Stimulated activated CD4-positive, alpha-beta T cell treated with anti-CD3 and anti-CD28 coated beads, TNF-alpha, amount 100 ng/mL, for 24 hours (primary cell): Measurements from ENCODE around the gene TYROBP.
"Not testable (repeated sequence)": the region's sequence is repeated elsewhere in the genome, so short reads cannot be mapped to it uniquely, and the experiment has no call there.

Experiments
- DNase-seq, 3 experiments: peaks; one replicate each; pipeline ENCODE4 v3.0.0-alpha.2; 2020; ENCODE audit warnings: low read depth in 3 of 3

Gene TYROBP

GRCh38 chr19:35901055-35901644 is 6.9 kb downstream of the TYROBP start:
- DNase-seq = no peak

DNA sequence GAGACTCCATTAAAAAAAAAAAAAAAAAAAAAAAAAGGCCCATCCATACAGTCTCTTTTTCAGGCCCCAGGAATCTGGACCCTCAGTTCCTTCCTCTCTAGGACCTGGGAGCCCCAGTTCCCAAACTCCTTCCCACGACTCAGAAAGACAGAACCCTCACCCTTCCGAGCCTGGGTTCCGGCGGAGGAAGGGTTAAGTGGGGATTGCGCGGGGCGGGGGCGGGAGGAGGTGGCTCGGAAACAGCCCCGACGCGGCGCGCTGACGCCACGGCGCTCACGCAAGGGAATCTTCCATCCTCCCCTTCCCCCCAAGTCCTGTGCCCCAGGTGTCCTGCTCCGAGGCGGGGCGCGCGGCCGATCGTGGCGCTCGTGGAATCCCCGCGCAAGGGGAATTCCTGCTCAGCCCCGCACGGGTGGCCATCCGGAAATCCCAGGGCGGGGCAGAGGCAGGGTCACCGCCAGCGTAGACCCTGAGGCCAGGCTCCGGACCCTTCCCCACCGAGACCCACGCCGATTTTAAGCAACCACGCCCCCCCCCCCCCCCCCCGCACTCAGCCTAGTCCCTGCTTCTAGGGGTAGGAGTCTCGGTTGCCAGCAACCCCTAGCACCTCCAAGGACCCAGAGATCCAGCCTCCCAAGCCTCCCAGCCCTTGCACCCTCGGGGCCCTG is 8.4 kb downstream of the TYROBP start:
- peak; percentile 74 to 87 (median 76) for DNase-seq

GRCh38 chr19:35898499-35898809 is 9.6 kb downstream of the TYROBP start:
- no peak for DNase-seq

DNA sequence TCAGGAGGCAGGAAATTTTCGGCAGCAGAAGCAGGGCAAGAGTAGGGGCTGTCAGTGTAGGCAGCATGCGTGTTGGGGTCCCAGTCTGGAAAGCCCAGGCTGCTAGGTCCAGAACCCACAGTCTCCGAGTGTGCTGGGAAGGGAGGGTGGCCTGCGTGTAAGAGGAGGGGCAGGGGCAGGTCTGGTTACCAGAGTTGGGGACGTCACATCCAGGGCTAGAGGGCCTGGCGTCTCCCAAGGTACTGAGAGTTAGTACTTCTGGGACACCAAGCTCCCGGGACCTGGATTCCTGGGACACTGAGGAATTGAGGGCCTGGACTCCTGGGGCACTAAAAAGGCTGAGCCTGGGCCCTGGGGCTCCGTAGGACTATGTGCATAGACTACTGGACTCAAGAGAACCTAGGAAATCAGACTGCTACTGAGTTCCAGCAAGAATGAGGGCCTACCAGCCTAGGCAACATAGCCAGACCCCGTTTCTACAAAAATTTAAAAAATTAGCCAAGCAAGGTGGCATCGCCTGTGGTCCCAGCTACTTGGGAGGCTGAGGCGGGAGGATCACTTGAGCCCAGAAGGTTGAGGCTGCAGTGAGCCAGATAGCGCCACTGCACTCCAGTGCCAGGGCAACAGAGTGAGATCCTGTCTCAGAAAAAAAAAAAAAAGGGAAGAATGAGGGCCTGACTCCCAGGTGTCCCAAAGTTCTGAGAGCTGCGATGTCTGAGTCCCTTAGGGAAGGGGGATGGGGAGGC is 10.2 kb downstream of the TYROBP start:
- no peak for DNase-seq

- DNase-seq = no peak
Observed at GRCh38 chr19:35896643-35897040, 11.5 kb downstream of the TYROBP start.

GRCh38 chr19:35895911-35896642 is 12.0 kb downstream of the TYROBP start:
- DNase-seq = no peak

DNA sequence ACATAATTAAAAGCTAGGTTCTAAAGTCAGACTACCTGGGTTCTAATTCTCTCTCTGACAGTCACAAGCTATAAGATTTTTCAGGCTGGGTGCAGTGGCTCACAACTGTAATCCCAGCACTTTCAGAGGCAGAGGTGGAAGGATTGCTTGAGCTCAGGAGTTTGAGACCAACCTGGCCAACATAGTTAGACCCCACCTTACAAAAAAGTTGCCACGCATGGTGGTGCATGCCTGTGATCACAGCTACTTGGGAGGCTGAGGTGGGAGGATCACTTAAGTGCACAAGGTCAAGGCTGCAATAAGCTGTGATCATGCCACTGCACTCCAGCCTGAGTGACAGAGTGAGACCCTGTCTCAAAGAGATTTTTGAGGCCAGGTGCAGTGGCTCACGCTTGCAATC is 13.8 kb downstream of the TYROBP start:
- no peak for DNase-seq

- not testable (repeated sequence) for DNase-seq
Observed at GRCh38 chr19:35891819-35892218, 16.3 kb downstream of the TYROBP start.

DNA sequence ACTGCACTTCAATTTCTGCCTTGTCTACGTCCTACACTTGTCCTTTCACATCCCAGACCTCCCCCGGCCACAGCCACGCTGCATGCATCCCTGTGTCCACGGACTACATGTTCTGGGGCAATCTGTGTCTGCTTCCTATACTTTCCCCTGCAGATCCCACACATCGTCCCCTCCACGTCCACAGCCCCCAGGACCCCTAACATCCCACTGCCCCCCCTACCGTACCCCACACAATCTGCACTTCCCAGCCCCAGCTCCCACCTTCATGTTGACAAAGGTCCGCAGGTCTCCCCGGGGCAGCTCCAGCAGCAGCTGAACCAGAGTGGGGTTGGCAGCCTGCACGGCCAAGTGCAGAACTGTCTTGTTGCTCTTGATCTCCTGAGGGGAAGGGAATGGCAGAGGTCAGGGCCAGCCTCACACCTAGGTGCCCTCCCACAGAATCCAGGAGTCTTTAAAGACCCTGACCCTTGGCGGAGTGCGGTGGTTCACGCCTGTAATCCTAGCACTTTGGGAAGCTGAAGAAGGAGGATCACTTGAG is 17.9 kb downstream of the TYROBP start:
- DNase-seq = no peak

DNA sequence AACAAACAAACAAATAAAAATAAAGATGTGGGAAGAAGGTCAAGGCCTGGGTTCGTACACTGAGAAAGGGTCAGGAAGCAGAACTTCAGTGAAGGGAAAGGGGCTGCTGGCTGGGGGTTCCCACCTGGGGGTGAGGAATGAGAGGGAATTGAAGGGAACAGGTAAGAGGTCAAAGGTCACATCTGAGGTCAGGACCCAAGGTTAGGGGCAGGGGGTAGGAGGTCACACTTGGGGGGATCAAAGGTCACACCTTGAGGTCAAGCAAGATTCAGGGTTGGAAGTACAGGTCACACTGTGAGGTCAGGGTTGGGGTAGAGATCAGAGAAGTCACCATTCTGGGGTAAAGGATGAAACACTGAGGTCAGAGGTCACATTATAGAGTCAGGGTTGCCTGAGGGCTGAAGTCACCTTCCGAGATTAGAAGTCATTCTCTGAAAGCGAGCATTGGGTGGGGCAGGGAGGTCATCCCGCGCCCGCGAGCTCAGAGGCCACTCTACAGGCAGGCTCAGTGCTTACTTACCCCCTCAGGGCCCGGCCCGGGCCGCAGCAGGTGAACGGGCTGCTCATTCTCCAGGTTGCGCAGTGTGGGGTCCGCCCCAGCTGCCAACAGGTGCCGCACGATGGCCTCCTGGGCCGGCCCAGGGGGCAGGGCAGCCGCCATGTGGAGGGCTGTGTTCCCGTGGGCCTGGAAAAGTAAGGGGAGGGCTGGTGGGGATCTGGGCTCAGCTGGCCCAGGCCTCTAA is 18.6 kb downstream of the TYROBP start:
- DNase-seq = no peak

DNA sequence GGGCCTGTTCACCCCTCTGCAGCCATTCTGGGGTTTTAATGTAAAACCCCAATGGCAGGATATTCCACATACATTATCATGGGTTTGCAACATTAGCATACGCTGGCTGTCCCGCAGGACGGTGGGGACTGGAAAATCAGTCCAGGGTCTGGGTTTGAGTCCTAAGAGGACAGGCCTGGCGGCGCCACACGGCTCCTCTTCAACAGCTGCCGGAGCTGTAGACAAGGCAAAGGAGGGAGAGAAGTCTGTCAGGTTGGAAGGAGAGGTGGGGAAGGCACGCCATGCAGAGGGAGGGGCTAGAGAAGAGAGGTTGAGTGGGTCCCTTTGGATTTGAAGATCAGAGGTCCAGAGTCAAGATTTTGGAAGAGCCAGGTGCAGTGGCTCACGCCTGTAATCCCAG is 19.7 kb downstream of the TYROBP start:
- DNase-seq = no peak

DNA sequence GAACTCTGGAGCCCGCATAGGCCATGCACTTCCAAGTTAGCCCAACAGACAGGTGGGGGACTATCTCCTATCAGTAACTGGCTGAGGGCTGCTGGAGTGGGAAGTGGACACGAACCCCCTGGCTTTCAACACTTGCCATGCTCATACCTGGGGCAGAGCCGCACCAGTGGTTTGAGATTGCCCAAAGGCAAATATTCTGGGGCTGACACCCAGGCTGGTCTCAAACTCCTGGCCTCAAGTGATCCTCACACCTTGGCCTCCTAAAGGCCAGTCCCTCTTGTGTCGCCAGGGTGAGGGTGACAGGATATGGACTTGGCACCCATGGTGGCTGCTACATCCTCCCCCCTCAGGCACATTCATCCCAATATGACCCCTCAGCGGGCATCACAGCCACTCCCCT is 20.9 kb downstream of the TYROBP start:
- DNase-seq = no peak

DNA sequence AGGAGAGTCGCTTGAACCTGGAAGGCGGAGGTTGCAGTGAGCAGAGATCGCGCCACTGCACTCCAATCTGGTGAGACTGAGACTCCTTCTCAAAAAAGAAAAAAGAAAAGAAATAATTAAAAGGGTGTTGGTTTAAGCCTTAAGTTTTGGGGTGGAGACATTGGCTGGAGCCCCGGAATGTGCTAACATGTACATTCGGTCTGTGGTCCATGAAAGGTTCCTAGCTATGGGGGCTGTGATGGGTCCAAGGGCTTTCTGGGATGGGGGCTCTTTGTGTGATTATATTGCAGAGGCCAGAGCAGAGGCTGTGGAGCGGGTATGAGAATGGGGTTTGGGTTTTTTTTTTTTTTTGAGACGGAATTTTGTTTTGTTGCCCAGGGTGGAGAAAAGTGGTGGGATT is 22.2 kb downstream of the TYROBP start:
- no peak for DNase-seq

- DNase-seq = no peak
Observed at GRCh38 chr19:35885225-35885738, 22.8 kb downstream of the TYROBP start.

DNA sequence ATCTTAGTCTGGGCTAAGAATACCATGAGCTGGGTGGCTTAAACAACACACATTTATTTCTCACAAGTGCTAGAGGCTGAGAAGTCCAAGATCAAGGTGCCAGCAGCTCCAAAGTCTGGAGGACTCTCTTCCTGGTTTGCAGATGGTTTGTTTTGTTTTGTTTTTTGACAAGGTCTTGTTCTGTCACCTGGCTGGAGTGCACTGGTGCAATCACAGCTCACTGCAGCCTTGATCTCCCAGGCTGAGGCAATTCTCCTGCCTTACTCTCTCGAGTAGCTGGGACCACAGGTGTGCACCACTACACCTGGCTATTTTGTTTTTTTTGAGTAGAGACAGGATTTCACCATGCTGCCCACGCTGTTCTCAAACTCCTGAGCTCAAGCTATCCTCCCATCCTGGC is 24.2 kb downstream of the TYROBP start:
- no peak for DNase-seq

GRCh38 chr19:35882114-35882832 is 25.8 kb downstream of the TYROBP start:
- DNase-seq = no peak

- DNase-seq = peak in 2 of 3 experiments; percentile 61 to 86
Observed at GRCh38 chr19:35879770-35880317, 28.3 kb downstream of the TYROBP start.

- DNase-seq = no peak
Observed at GRCh38 chr19:35879068-35879467, 29.0 kb downstream of the TYROBP start.

GRCh38 chr19:35874392-35874930 is 33.6 kb downstream of the TYROBP start:
- DNase-seq = no peak

DNA sequence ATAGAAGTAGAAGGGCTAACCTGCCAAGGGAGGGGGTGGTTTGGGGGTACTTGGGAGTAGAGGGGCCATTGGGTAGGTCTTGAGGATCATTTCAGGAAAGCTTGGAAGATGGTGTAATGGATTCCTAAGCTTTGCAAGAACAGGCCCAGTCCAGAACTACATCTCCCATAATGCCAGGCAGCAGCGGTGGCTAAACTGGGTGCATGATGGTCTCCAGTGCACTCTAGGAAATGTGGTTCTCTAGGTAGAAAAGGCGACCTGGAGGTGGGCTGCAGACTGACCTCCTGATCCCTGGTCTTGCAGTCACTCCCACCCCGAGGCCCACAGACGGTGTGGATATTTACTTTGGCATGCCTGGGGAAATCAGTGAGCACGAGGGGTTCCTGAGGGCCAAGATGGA is 35.9 kb downstream of the TYROBP start:
- no peak for DNase-seq
